Adrenal gland (tissue), 12 donors: Measurements from ENCODE around the gene SLC44A5. TPM values are rescaled to one million over a fixed set of nuclear protein-coding genes. Genes with fewer than 3 reads are reported as not detected.

ENCODE experiments used
- DNase-seq, 7 donors: peaks; one replicate each; pipeline ENCODE4 v3.0.0-alpha.2; 2019 to 2020
- H3K27ac ChIP-seq, 5 donors: fragments of 200-600 bp; sonication (generic) in 4 of 5; 1 replicate in 3 of 5; 2 replicates in 2 of 5; pipeline versions ENCODE4 v1.5.1 to v1.8.0; 2016 to 2020; ENCODE audit warnings: mild to moderate bottlenecking in 1 of 5
- H3K27me3 ChIP-seq: fragments of 200-600 bp; 2 replicates; pipeline ENCODE4 v1.8.0; 2021
- H3K36me3 ChIP-seq, 2 donors: fragments of 200-600 bp; replicated peaks in 1 of 2; 1 replicate in 1 of 2; 2 replicates in 1 of 2; pipeline versions ENCODE4 v1.5.1 to v1.8.0; 2018 to 2022
- H3K4me1 ChIP-seq, 2 donors: fragments of 200-600 bp; replicated peaks in 1 of 2; 1 replicate in 1 of 2; 2 replicates in 1 of 2; pipeline versions ENCODE4 v1.5.1 to v1.8.0; 2018 to 2021
- H3K4me3 ChIP-seq, 4 donors: fragments of 200-600 bp; sonication (generic) in 3 of 4; one replicate each; pipeline ENCODE4 v1.5.1; 2016 to 2018
- H3K9me3 ChIP-seq, 3 donors: fragments of 200-600 bp; sonication (generic) in 1 of 3; replicated peaks in 1 of 3; 1 replicate in 2 of 3; 2 replicates in 1 of 3; pipeline versions ENCODE4 v1.5.1 to v1.8.0; 2016 to 2021
- CTCF ChIP-seq, 6 experiments: fragments of 450-650 bp in 4 of 6; fragments of 200-600 bp in 2 of 6; sonication (generic) in 1 of 6; IDR thresholded peaks; 1 replicate in 5 of 6; 2 replicates in 1 of 6; pipeline versions ENCODE4 v1.5.1 to v1.8.0; 2016 to 2021; ENCODE audit warnings: antibody characterized with exemption in 6 of 6, mild to moderate bottlenecking in 2 of 6, moderate library complexity in 1 of 6
- POLR2A ChIP-seq, 2 donors: fragments of 450-650 bp; IDR thresholded peaks; one replicate each; pipeline ENCODE4 v1.6.1; 2017; ENCODE audit warnings: antibody characterized with exemption in 2 of 2, mild to moderate bottlenecking in 2 of 2, moderate library complexity in 1 of 2
- WGBS, 4 donors: extraction: QIAGEN DNeasy Blood & Tissue Kit in 2 of 4; methylation state at CpG; one replicate each; pipeline versions ENCODE4 v1.1.5 to v1.1.7; 2013 to 2017; 5-methylcytosine and 5-hydroxymethylcytosine counted together
- intact Hi-C, 2 donors: fragments of 100-400 bp; cut with DNase I; formaldehyde crosslinking; loops; one replicate each; pipeline versions ENCODE4 v1.14.1 to v1.15.0; 2022 to 2023
- polyA plus RNA-seq, 3 donors: library from polyadenylated mRNA; stranded (reverse); fragments of 200-250 nt in 2 of 3; fragments of 350-450 nt in 1 of 3; fragmentation: Illumina TruSeq in 1 of 3; extraction: RNeasy Lipid Tissue Mini Kit (QIAGEN cat#74804) in 1 of 3; gene quantifications; one replicate each; pipeline ENCODE4 v1.2.3, GENCODE V29; 2013 to 2014
- total RNA-seq, 9 donors: library from RNA; depleted of rRNA in 4 of 9; stranded (reverse); fragments of >200 nt in 4 of 9; fragments of 120-200 nt in 1 of 9; fragmentation: NEBNext Ultra II Directional in 1 of 9; extraction: Animal tissue kit (Norgen Biotek cat#: 25700) in 1 of 9; gene quantifications; one replicate each; pipeline versions ENCODE4 v1.1.0 to v1.2.4, GENCODE V29; 2013 to 2023
- donor health status: healthy with polysubstance abuse.
- donor health status: Bipolar disorder and iron deficiency.
- donor health status: DM: yes; HTN: yes; CAD: no.
- donor health status: DM: no; HTN: no; CAD: no.
- donor health status: DM: no; HTN: no; CAD: no.
- donor health status: DM: yes; HTN: yes; CAD: no.

SLC44A5 gene
- total and polyA plus RNA-seq, 12 donors = 0.17 to 2.2 (median 0.48) TPM

- H3K9me3 ChIP-seq = no peaks in the 10 kb centered on the region
- WGBS, 4 donors = 67 to 96% (median 80%) methylated on average over 2 of the region's 2 CpGs
- DNase-seq = no peak
- H3K27ac ChIP-seq = no peak overlapping the region
- H3K36me3 ChIP-seq = no peaks in the 10 kb centered on the region
- H3K4me3 ChIP-seq = no peak overlapping the region
- no peaks in the 10 kb centered on the region for H3K4me1 ChIP-seq
- TF ChIP-seq CTCF (IDR thresholded peaks at IDR 0.05) (no peak), POLR2A (IDR thresholded peaks at IDR 0.05) (no peak)
- intact Hi-C loops = no loop called here
- H3K27me3 ChIP-seq = no peaks in the 10 kb centered on the region
Measured at GRCh38 chr1:75559136-75559535, 51.8 kb downstream of the SLC44A5 start.

GRCh38 chr1:75554870-75555269 lies 56.0 kb downstream of the SLC44A5 start:
- TF ChIP-seq CTCF (IDR thresholded peaks at IDR 0.05) (no peak), POLR2A (IDR thresholded peaks at IDR 0.05) (no peak)
- intact Hi-C loops = no loop called here
- WGBS, 4 donors = 77 to 82% (median 81%) methylated on average over 1 of the region's 1 CpG
- Histone ChIP-seq H3K27me3 (no peaks in the 10 kb centered on the region), H3K9me3 (no peaks in the 10 kb centered on the region), H3K4me1 (no peaks in the 10 kb centered on the region), H3K27ac (no peak overlapping the region), H3K4me3 (no peak overlapping the region), H3K36me3 (no peaks in the 10 kb centered on the region)
- no peak for DNase-seq

- intact Hi-C loops = no loop called here
- Histone ChIP-seq H3K4me1 (no peaks in the 10 kb centered on the region), H3K36me3 (no peaks in the 10 kb centered on the region), H3K27me3 (no peaks in the 10 kb centered on the region), H3K9me3 (no peaks in the 10 kb centered on the region), H3K27ac (no peak overlapping the region), H3K4me3 (no peak overlapping the region)
- 89 to 95% (median 92%) methylated on average over 2 of the region's 2 CpGs for WGBS, 4 donors
- no peak for TF ChIP-seq POLR2A (IDR thresholded peaks at IDR 0.05)
- no peak for TF ChIP-seq CTCF (IDR thresholded peaks at IDR 0.05)
- no peak for DNase-seq
Measured at GRCh38 chr1:75554181-75554580, 56.7 kb downstream of the SLC44A5 start.

- Histone ChIP-seq H3K27ac (no peak overlapping the region), H3K9me3 (no peaks in the 10 kb centered on the region), H3K27me3 (no peaks in the 10 kb centered on the region), H3K36me3 (no peaks in the 10 kb centered on the region), H3K4me1 (no peaks in the 10 kb centered on the region), H3K4me3 (no peak overlapping the region)
- intact Hi-C loops = no loop called here
- TF ChIP-seq CTCF (IDR thresholded peaks at IDR 0.05) = no peak
- no peak for TF ChIP-seq POLR2A (IDR thresholded peaks at IDR 0.05)
- DNase-seq = no peak
Measured at GRCh38 chr1:75550559-75550958, 60.4 kb downstream of the SLC44A5 start.
